H9 (cell line): ENCODE data around the gene C2orf49. TPM values are rescaled to one million over a fixed set of nuclear protein-coding genes. Genes with fewer than 3 reads are reported as not detected.

Source experiments
- DNase-seq: peaks from one replicate; pipeline ENCODE4 v3.0.0-alpha.2; 2017
- H2AFZ ChIP-seq: one replicate; pipeline ENCODE4 v1.6.1; 2013; ENCODE audit warnings: mild to moderate bottlenecking, low read length, control low read depth, moderate library complexity
- H2AK5ac ChIP-seq: 2 replicates; pipeline ENCODE4 v1.6.1; 2013; ENCODE audit warnings: low read length, control low read depth, mixed read lengths; ENCODE audit not compliant: insufficient read length
- H2BK120ac ChIP-seq: one replicate; pipeline ENCODE4 v1.6.1; 2013; ENCODE audit warnings: low read depth, mild to moderate bottlenecking, low read length, control low read depth, inconsistent platforms; ENCODE audit not compliant: poor library complexity, severe bottlenecking
- H2BK12ac ChIP-seq: 2 replicates; pipeline ENCODE4 v1.6.1; 2013; ENCODE audit warnings: low read length, control low read depth, mixed read lengths, low read depth; ENCODE audit not compliant: insufficient read length
- H2BK15ac ChIP-seq: 2 replicates; pipeline ENCODE4 v1.6.1; 2013; ENCODE audit warnings: low read depth, low read length, control low read depth
- H2BK20ac ChIP-seq: one replicate; pipeline ENCODE4 v1.6.1; 2013; ENCODE audit warnings: low read depth, mild to moderate bottlenecking, low read length, control low read depth, inconsistent platforms; ENCODE audit not compliant: poor library complexity, severe bottlenecking
- H2BK5ac ChIP-seq: 2 replicates; pipeline ENCODE4 v1.6.1; 2013; ENCODE audit warnings: low read length, control low read depth, mixed read lengths; ENCODE audit not compliant: insufficient read length
- H3K14ac ChIP-seq: 2 replicates; pipeline ENCODE4 v1.6.1; 2013; ENCODE audit warnings: low read length, control low read depth; ENCODE audit not compliant: insufficient read depth
- H3K18ac ChIP-seq: 2 replicates; pipeline ENCODE4 v1.6.1; 2013; ENCODE audit warnings: low read depth, mild to moderate bottlenecking, mixed read lengths, low read length, control low read depth; ENCODE audit not compliant: insufficient read length
- H3K23ac ChIP-seq: 2 replicates; pipeline ENCODE4 v1.6.1; 2013; ENCODE audit warnings: low read length, control low read depth, mixed read lengths, low read depth; ENCODE audit not compliant: insufficient read length
- H3K23me2 ChIP-seq: 2 replicates; pipeline ENCODE4 v1.6.1; 2013; ENCODE audit warnings: low read depth, mild to moderate bottlenecking, mixed read lengths, low read length, control low read depth; ENCODE audit not compliant: insufficient read length, poor library complexity, severe bottlenecking
- H3K27ac ChIP-seq: 2 replicates; pipeline ENCODE4 v1.5.1; 2013; ENCODE audit warnings: low read length, control low read depth, mixed read lengths, low read depth; ENCODE audit not compliant: insufficient read length
- H3K27me3 ChIP-seq: 2 replicates; pipeline ENCODE4 v1.6.1; 2013; ENCODE audit warnings: low read length, control low read depth, inconsistent platforms; ENCODE audit not compliant: insufficient read depth
- H3K4ac ChIP-seq: 2 replicates; pipeline ENCODE4 v1.6.1; 2013; ENCODE audit warnings: low read depth, mild to moderate bottlenecking, control low read depth, inconsistent platforms, low read length, moderate library complexity
- H3K4me1 ChIP-seq: 2 replicates; pipeline ENCODE4 v1.6.1; 2013; ENCODE audit warnings: low read length, control low read depth, inconsistent platforms; ENCODE audit not compliant: insufficient read depth
- H3K4me2 ChIP-seq: 2 replicates; pipeline ENCODE4 v1.6.1; 2013; ENCODE audit warnings: low read length, control low read depth, mixed read lengths; ENCODE audit not compliant: insufficient read length, insufficient read depth
- H3K56ac ChIP-seq: 2 replicates; pipeline ENCODE4 v1.6.1; 2013; ENCODE audit warnings: low read depth, mild to moderate bottlenecking, mixed read lengths, low read length, control low read depth; ENCODE audit not compliant: insufficient read length
- H3K79me1 ChIP-seq: 2 replicates; pipeline ENCODE4 v1.6.1; 2013; ENCODE audit warnings: low read depth, mild to moderate bottlenecking, moderate library complexity, low read length, control low read depth, inconsistent platforms; ENCODE audit not compliant: insufficient read depth, poor library complexity, severe bottlenecking
- H3K79me2 ChIP-seq: 2 replicates; pipeline ENCODE4 v1.6.1; 2013; ENCODE audit warnings: low read length, control low read depth, inconsistent platforms; ENCODE audit not compliant: insufficient read depth
- H3K9ac ChIP-seq: 2 replicates; pipeline ENCODE4 v1.6.1; 2013; ENCODE audit warnings: low read length, control low read depth, mixed read lengths; ENCODE audit not compliant: insufficient read length; ENCODE audit errors: extremely low read depth
- H3K9me3 ChIP-seq: one replicate; pipeline ENCODE4 v1.6.1; 2013; ENCODE audit warnings: low read depth, low read length, inconsistent platforms; ENCODE audit not compliant: control insufficient read depth
- H3T11ph ChIP-seq: one replicate; pipeline ENCODE4 v1.6.1; 2013; ENCODE audit warnings: mild to moderate bottlenecking, low read length, control low read depth, inconsistent platforms
- H4K20me1 ChIP-seq: one replicate; pipeline ENCODE4 v1.6.1; 2013; ENCODE audit not compliant: control insufficient read depth, insufficient read length, insufficient read depth
- H4K5ac ChIP-seq: 2 replicates; pipeline ENCODE4 v1.6.1; 2013; ENCODE audit warnings: low read depth, mild to moderate bottlenecking, mixed read lengths, low read length, control low read depth; ENCODE audit not compliant: insufficient read length
- H4K8ac ChIP-seq: replicated peaks from 2 replicates; pipeline ENCODE4 v1.6.1; 2013; ENCODE audit warnings: low read length, control low read depth, mixed read lengths, low read depth; ENCODE audit not compliant: insufficient read length
- H4K91ac ChIP-seq: 2 replicates; pipeline ENCODE4 v1.6.1; 2013; ENCODE audit warnings: low read depth, mild to moderate bottlenecking, moderate library complexity, mixed read lengths, low read length, control low read depth; ENCODE audit not compliant: insufficient read length
- H3K27ac Mint-ChIP-seq, 3 experiments: 2 replicates in 2 of 3; 3 replicates in 1 of 3; pipeline ENCODE4 v1.8.0; 2020 to 2021; ENCODE audit warnings: mixed read lengths in 3 of 3, mild to moderate bottlenecking in 1 of 3, moderate library complexity in 1 of 3
- H3K27me3 Mint-ChIP-seq: 2 replicates; pipeline ENCODE4 v1.8.0; 2021; ENCODE audit warnings: low read depth, mild to moderate bottlenecking, moderate library complexity, mixed read lengths
- H3K36me3 Mint-ChIP-seq, 3 experiments: 2 replicates in 2 of 3; 3 replicates in 1 of 3; pipeline ENCODE4 v1.8.0; 2020 to 2021; ENCODE audit warnings: low read depth in 3 of 3, mixed read lengths in 3 of 3; ENCODE audit not compliant: insufficient read depth in 1 of 3
- H3K4me1 Mint-ChIP-seq, 2 experiments: 2 replicates each; pipeline ENCODE4 v1.8.0; 2020; ENCODE audit warnings: mixed read lengths in 2 of 2
- H3K4me3 Mint-ChIP-seq, 2 experiments: 2 replicates in 1 of 2; 3 replicates in 1 of 2; pipeline ENCODE4 v1.8.0; 2020 to 2021; ENCODE audit warnings: mild to moderate bottlenecking in 2 of 2, mixed read lengths in 2 of 2, moderate library complexity in 1 of 2
- H3K9me3 Mint-ChIP-seq, 2 experiments: 2 replicates in 1 of 2; 3 replicates in 1 of 2; pipeline ENCODE4 v1.8.0; 2020; ENCODE audit warnings: mild to moderate bottlenecking in 2 of 2, mixed read lengths in 2 of 2, moderate library complexity in 1 of 2
- total RNA-seq: library from RNA; stranded (reverse); gene quantifications from 2 replicates; pipeline ENCODE4 v1.2.1, GENCODE V29; 2021
- TF ChIP-seq, protein P1 (sequence below): fragments of 200-600 bp; sonication (generic); conservative IDR thresholded peaks from 3 replicates; pipeline ENCODE4 v1.8.0; 2021; ENCODE audit warnings: antibody characterized with exemption, mild to moderate bottlenecking

C2orf49 gene
- total RNA-seq, 1 experiment from 2014 or later: 18.8 TPM

DNA sequence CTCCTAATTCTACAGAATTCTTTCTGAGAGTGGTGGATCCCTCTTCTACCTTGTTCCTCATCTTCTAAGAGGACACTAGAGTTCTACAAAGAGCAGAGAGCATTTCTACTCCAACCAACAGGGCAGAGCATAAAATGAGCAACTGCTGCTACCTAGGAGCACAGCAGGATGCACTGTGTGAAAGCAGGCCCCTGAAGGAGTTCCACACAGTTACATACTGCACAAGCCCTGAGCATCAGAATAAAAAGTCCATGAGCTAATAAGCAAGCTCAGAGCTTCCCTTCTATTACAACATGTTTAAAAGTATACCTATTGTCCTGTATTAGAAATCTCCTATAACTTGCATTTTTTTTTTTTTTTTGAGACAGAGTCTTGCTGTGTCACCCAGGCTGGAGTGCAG is 53.1 kb downstream of the C2orf49 start:
- H4K91ac ChIP-seq: no peak overlapping the region
- H3K4ac ChIP-seq: no peak overlapping the region
- no peak overlapping the region for H2BK120ac ChIP-seq
- Mint-ChIP-seq H3K27me3 (no peaks in the 10 kb centered on the region), H3K27ac (no peak overlapping the region), H3K36me3 (peaks cover 3 to 29% (median 28%) of the 10 kb centered on the region in 3 experiments; a peak in 5 of 7 replicates), H3K4me3 (no peak overlapping the region), H3K9me3 (no peaks in the 10 kb centered on the region), H3K4me1 (0 out of 4 replicates have a peak, but pooled peaks cover 2 to 4% of the 10 kb centered on the region in 2 experiments)
- no peak overlapping the region for H3K27ac ChIP-seq
- H3K79me2 ChIP-seq: peaks cover under 1% of the 10 kb centered on the region; the same call in 1 of the 2 replicates
- no peak overlapping the region for H2BK15ac ChIP-seq
- TF ChIP-seq, protein P1, sequence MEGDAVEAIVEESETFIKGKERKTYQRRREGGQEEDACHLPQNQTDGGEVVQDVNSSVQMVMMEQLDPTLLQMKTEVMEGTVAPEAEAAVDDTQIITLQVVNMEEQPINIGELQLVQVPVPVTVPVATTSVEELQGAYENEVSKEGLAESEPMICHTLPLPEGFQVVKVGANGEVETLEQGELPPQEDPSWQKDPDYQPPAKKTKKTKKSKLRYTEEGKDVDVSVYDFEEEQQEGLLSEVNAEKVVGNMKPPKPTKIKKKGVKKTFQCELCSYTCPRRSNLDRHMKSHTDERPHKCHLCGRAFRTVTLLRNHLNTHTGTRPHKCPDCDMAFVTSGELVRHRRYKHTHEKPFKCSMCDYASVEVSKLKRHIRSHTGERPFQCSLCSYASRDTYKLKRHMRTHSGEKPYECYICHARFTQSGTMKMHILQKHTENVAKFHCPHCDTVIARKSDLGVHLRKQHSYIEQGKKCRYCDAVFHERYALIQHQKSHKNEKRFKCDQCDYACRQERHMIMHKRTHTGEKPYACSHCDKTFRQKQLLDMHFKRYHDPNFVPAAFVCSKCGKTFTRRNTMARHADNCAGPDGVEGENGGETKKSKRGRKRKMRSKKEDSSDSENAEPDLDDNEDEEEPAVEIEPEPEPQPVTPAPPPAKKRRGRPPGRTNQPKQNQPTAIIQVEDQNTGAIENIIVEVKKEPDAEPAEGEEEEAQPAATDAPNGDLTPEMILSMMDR: no peak
- no peak overlapping the region for H3K56ac ChIP-seq
- DNase-seq: no peak
- no peak overlapping the region for H3T11ph ChIP-seq
- H3K14ac ChIP-seq: no peak overlapping the region
- no peaks in the 10 kb centered on the region for H3K9me3 ChIP-seq
- no peaks in the 10 kb centered on the region for H3K27me3 ChIP-seq
- H4K5ac ChIP-seq: no peak overlapping the region
- H4K8ac ChIP-seq: no peak overlapping the region
- no peaks in the 10 kb centered on the region for H4K20me1 ChIP-seq
- H3K4me2 ChIP-seq: no peak overlapping the region
- no peak overlapping the region for H2AFZ ChIP-seq
- H3K18ac ChIP-seq: no peak overlapping the region
- no peak overlapping the region for H2BK12ac ChIP-seq
- H2BK5ac ChIP-seq: no peak overlapping the region
- H3K79me1 ChIP-seq: no peaks in the 10 kb centered on the region
- H3K23ac ChIP-seq: no peak overlapping the region
- H2AK5ac ChIP-seq: no peak overlapping the region
- H3K23me2 ChIP-seq: no peaks in the 10 kb centered on the region
- H3K9ac ChIP-seq: no peak overlapping the region
- no peaks in the 10 kb centered on the region for H3K4me1 ChIP-seq
- no peak overlapping the region for H2BK20ac ChIP-seq
